OCI-LY1 (cell line): Measurements from ENCODE around the gene GALNT4.

Experiments
- EZH2 ChIP-seq: fragments of 200-600 bp; sonication (generic), shearing (Covaris generic); IDR thresholded peaks from 2 replicates; pipeline ENCODE4 v1.8.0; 2017; ENCODE audit warnings: borderline replicate concordance, mixed run types, mild to moderate bottlenecking, antibody characterized with exemption, low read length, moderate library complexity, mixed read lengths
- TF ChIP-seq, protein P1 (sequence below): fragments of 200-600 bp; sonication (generic), shearing (Covaris generic); IDR thresholded peaks from 2 replicates; pipeline ENCODE4 v1.5.1; 2017; ENCODE audit warnings: mild to moderate bottlenecking, antibody characterized with exemption, low read length, moderate library complexity, mixed read lengths

DNA sequence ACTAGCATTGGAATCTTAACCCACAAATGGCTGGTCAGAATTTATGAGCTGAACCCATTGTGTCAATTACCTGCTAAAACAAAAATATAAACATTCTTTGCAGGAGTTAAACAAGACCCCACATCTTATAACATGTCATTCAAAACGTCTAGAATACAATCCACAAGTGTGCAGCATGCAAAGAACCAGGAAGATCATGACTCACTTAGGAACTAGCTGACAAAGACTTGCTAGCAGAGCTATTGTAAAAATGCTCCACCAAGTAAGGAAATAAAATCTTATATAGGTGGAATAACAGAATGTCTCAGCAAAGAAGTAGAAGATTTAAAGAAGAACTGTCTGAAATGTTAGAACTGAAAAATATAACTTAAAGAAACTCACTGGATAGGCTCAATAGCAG lies 27.8 kb upstream of the GALNT4 start:
- TF ChIP-seq, protein P1, sequence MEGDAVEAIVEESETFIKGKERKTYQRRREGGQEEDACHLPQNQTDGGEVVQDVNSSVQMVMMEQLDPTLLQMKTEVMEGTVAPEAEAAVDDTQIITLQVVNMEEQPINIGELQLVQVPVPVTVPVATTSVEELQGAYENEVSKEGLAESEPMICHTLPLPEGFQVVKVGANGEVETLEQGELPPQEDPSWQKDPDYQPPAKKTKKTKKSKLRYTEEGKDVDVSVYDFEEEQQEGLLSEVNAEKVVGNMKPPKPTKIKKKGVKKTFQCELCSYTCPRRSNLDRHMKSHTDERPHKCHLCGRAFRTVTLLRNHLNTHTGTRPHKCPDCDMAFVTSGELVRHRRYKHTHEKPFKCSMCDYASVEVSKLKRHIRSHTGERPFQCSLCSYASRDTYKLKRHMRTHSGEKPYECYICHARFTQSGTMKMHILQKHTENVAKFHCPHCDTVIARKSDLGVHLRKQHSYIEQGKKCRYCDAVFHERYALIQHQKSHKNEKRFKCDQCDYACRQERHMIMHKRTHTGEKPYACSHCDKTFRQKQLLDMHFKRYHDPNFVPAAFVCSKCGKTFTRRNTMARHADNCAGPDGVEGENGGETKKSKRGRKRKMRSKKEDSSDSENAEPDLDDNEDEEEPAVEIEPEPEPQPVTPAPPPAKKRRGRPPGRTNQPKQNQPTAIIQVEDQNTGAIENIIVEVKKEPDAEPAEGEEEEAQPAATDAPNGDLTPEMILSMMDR: no peak
- no peak for TF ChIP-seq EZH2
